ENCODE data around the gene THAP10. TPM values are rescaled to one million over a fixed set of nuclear protein-coding genes. Genes with fewer than 3 reads are reported as not detected.

Gene THAP10
- total RNA-seq (1 to 10 TPM; 3.0 to 3.1 TPM), polyA plus RNA-seq (1 to 10 TPM; 1.2 to 1.5 TPM)
- long read RNA-seq, donor 1, partial matches to known transcripts = 0 of 3 reads
- long read RNA-seq, donor 1, other reads (novel, unspliced or antisense) = 0 of 3 reads
- long read RNA-seq, donor 2, partial matches to known transcripts = 0 of 3 reads
- long read RNA-seq, donor 2, other reads (novel, unspliced or antisense) = 0 of 3 reads
- long read RNA-seq, donor 3, partial matches to known transcripts = 0 of 1 reads
- long read RNA-seq, donor 3, other reads (novel, unspliced or antisense) = 0 of 1 reads
- long read RNA-seq, donor 4, partial matches to known transcripts = 0 of 3 reads
- long read RNA-seq, donor 4, other reads (novel, unspliced or antisense) = 0 of 3 reads
- long read RNA-seq, donor 5, partial matches to known transcripts = 14 of 16 reads
- long read RNA-seq, donor 5, other reads (novel, unspliced or antisense) = 0 of 16 reads

DNA sequence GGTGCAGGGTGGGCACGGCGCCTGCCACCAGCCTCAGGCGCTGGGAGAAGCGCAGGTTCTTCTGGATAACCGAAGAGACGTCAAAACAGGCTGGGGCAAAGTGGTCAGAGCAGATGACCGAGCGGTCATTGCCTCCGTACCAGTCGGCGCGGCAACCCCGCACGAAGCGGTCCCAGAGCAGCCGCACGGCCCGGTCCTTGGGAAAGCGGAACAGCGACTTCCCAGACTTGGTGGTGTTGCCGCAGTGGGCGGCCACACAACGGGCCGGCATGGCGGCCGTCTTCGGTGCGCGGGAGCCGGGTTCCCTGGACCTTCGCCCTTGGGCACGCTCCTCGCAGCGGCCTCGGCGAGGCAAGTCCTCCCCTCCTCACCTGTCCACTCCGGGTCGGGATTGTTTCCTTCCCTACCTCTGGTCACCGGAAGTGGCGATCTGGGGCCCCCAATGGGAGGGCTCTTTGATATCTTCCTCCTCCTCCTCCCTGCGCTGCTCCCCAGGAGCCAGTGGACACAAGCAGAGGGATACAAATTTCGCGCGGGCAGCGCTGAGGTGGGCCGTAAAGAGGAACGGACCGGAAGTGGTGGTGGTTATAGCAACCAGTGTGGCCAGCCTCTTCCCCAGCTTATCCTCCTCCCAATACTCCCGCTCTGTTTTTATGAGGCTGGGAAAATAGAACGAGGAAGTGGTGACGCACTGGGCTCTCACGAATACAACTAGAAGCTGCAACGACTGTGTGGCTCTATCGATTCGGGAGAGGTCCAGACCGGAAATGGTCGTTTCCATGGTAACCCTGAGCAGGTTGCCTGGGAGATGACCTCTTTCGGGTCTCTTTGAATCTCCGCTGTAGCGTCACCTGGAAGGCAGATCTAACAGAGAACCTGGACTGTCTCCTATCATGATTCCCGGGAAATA lies at the start of gene THAP10, which contains the start of gene LRRC49:
Gene THAP10, minus strand, starts transcription at position 432 of the 910 bp plus-strand sequence. Its CDS starts 161 bp downstream, at position 271.
Gene LRRC49, plus strand, starts transcription at position 825 of the 910 bp plus-strand sequence. Its CDS starts 69 bp downstream, at position 894.
- ATAC-seq (ENCODE audit: insufficient read depth, low FRiP score) (peak; percentile 90), DNase-seq (peak; percentile 91 to 97 (median 96))
- H3K9ac ChIP-seq (ENCODE audit: insufficient read depth in 1 of 2, low read length in 2 of 2) = peak within 1 kb of the TSS in 1 of 2 donors; percentile 72
- peaks cover 0 to 6% (median 1%) of the 10 kb centered on the region in 4 donors for H3K36me3 ChIP-seq (ENCODE audit: control insufficient read depth in 4 of 4, insufficient read depth in 4 of 4, low read length in 4 of 4)
- H3K4me1 ChIP-seq (ENCODE audit: control insufficient read depth in 5 of 5, insufficient read depth in 5 of 5, low read length in 5 of 5) = peaks cover 0 to 19% (median 3%) of the 10 kb centered on the region in 5 donors
- peak within 1 kb of the TSS; percentile 3 to 86 for H3K27ac ChIP-seq (ENCODE audit: low read depth in 1 of 2, low read length in 1 of 2)
- peak within 1 kb of the TSS; percentile 59 for H3K4me3 ChIP-seq
- TF ChIP-seq, protein P1, sequence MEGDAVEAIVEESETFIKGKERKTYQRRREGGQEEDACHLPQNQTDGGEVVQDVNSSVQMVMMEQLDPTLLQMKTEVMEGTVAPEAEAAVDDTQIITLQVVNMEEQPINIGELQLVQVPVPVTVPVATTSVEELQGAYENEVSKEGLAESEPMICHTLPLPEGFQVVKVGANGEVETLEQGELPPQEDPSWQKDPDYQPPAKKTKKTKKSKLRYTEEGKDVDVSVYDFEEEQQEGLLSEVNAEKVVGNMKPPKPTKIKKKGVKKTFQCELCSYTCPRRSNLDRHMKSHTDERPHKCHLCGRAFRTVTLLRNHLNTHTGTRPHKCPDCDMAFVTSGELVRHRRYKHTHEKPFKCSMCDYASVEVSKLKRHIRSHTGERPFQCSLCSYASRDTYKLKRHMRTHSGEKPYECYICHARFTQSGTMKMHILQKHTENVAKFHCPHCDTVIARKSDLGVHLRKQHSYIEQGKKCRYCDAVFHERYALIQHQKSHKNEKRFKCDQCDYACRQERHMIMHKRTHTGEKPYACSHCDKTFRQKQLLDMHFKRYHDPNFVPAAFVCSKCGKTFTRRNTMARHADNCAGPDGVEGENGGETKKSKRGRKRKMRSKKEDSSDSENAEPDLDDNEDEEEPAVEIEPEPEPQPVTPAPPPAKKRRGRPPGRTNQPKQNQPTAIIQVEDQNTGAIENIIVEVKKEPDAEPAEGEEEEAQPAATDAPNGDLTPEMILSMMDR (IDR thresholded peaks at IDR 0.05; ENCODE audit: control extremely low read depth, extremely low read depth) = no peak
- H3K9me3 ChIP-seq (ENCODE audit: control insufficient read depth in 4 of 4, insufficient read depth in 3 of 4, low read length in 3 of 4) = no peaks in the 10 kb centered on the region
- 1% methylated on average over 61 of the region's 61 CpGs for WGBS, 2 donors
- no peaks in the 10 kb centered on the region for H3K27me3 ChIP-seq (ENCODE audit: control insufficient read depth in 3 of 3, insufficient read depth in 3 of 3, low read length in 2 of 3)

DNA sequence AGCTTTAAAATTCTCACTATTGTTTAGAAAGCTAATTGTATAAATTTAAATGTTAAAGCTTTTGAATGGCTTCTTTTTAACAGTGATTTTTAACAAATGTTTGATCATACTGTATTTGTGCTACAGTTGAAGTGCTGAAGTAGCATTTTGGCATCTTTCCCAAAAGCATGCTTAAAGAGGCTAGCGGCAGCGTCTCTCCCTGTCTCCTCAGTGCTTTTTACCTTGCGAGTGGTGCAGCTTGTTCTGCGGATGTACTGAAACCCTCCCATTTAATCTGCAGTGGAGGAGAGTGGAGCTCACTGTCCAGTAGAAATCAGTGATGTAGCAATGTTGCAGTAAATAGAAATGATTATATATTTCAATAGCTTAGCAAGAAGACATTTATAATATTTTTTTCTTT lies 44.1 kb upstream of the THAP10 start:
- H3K4me1 ChIP-seq (ENCODE audit: control insufficient read depth in 5 of 5, insufficient read depth in 5 of 5, low read length in 5 of 5) = peaks cover 0 to 4% (median 0%) of the 10 kb centered on the region in 5 donors
- no peak overlapping the region for H3K27ac ChIP-seq (ENCODE audit: low read depth in 1 of 2, low read length in 1 of 2)
- 61 to 87% methylated on average over 4 of the region's 4 CpGs for WGBS, 2 donors
- no peak for ATAC-seq (ENCODE audit: insufficient read depth, low FRiP score)
- H3K9ac ChIP-seq (ENCODE audit: insufficient read depth in 1 of 2, low read length in 2 of 2) = no peak overlapping the region
- no peaks in the 10 kb centered on the region for H3K36me3 ChIP-seq (ENCODE audit: control insufficient read depth in 4 of 4, insufficient read depth in 4 of 4, low read length in 4 of 4)
- H3K9me3 ChIP-seq (ENCODE audit: control insufficient read depth in 4 of 4, insufficient read depth in 3 of 4, low read length in 3 of 4) = no peaks in the 10 kb centered on the region
- no peak overlapping the region for H3K4me3 ChIP-seq
- peak in 2 of 3 donors; percentile 42 to 72 for DNase-seq
- TF ChIP-seq, protein P1 (IDR thresholded peaks at IDR 0.05; ENCODE audit: control extremely low read depth, extremely low read depth) = no peak
- no peaks in the 10 kb centered on the region for H3K27me3 ChIP-seq (ENCODE audit: control insufficient read depth in 3 of 3, insufficient read depth in 3 of 3, low read length in 2 of 3)

DNA sequence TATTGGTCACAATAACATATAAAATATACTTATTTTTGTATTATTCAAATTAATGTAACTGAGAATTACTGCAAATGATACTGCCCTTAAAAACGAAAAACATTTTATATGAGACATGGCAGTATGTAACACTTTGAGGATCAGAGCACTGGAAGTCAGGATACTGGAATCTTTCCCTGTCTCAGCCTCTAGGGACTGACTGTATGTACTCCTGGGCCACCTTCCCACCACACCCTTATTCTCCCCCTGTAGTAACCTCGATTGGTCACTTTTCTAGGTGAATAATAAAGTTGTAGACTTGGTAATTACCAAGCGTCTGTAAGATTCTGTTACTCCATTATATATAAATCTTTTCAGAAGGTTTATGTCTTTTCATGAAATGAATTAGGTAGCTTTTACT lies 43.4 kb upstream of the THAP10 start:
- Histone ChIP-seq H3K9ac (ENCODE audit: insufficient read depth in 1 of 2, low read length in 2 of 2) (no peak overlapping the region), H3K4me1 (ENCODE audit: control insufficient read depth in 5 of 5, insufficient read depth in 5 of 5, low read length in 5 of 5) (peaks cover 0 to 4% (median 0%) of the 10 kb centered on the region in 5 donors), H3K27me3 (ENCODE audit: control insufficient read depth in 3 of 3, insufficient read depth in 3 of 3, low read length in 2 of 3) (no peaks in the 10 kb centered on the region), H3K9me3 (ENCODE audit: control insufficient read depth in 4 of 4, insufficient read depth in 3 of 4, low read length in 3 of 4) (no peaks in the 10 kb centered on the region), H3K4me3 (no peak overlapping the region), H3K27ac (ENCODE audit: low read depth in 1 of 2, low read length in 1 of 2) (no peak overlapping the region), H3K36me3 (ENCODE audit: control insufficient read depth in 4 of 4, insufficient read depth in 4 of 4, low read length in 4 of 4) (no peaks in the 10 kb centered on the region)
- 90 to 91% methylated on average over 3 of the region's 3 CpGs for WGBS, 2 donors
- DNase-seq = no peak
- ATAC-seq (ENCODE audit: insufficient read depth, low FRiP score) = no peak
- TF ChIP-seq, protein P1 (IDR thresholded peaks at IDR 0.05; ENCODE audit: control extremely low read depth, extremely low read depth) = no peak
